Subcutaneous adipose tissue (tissue), 4 donors: ENCODE results near the gene WNT3. TPM values are rescaled to one million over a fixed set of nuclear protein-coding genes. Genes with fewer than 3 reads are reported as not detected.

Experiments used
- total RNA-seq, 4 donors: library from RNA; depleted of rRNA; stranded (reverse); fragments of >200 nt; gene quantifications; one replicate each; pipeline ENCODE4 v1.1.0, GENCODE V29; 2016
- TF ChIP-seq, protein P1 (sequence below): fragments of 450-650 bp; IDR thresholded peaks from one replicate; pipeline ENCODE4 v1.5.1; 2016; ENCODE audit warnings: low read depth, mild to moderate bottlenecking, control low read depth, antibody characterized with exemption, moderate library complexity

WNT3 gene
- total RNA-seq, 4 donors from 2014 or later, result 0.16 to 9.6 (median 0.54) TPM

DNA sequence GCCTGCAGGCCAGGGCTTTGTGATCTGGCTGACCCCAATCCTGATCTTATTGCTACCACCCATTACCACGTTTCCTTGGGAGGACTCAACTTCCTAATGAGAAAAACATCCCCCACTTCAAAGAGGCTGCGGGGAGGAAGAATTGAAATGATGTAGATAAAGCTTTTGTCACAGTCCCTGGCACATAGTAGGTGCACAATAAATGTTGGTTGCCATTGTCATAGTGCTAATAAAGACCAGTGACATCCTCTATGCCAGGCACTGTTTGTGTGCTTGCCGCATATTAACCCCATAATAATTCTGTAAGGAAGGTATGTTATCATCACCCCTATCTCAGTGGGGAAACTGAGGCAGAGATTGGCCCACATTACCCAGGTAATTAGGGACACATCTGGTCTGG lies 22.4 kb downstream of the WNT3 start:
- TF ChIP-seq, protein P1, sequence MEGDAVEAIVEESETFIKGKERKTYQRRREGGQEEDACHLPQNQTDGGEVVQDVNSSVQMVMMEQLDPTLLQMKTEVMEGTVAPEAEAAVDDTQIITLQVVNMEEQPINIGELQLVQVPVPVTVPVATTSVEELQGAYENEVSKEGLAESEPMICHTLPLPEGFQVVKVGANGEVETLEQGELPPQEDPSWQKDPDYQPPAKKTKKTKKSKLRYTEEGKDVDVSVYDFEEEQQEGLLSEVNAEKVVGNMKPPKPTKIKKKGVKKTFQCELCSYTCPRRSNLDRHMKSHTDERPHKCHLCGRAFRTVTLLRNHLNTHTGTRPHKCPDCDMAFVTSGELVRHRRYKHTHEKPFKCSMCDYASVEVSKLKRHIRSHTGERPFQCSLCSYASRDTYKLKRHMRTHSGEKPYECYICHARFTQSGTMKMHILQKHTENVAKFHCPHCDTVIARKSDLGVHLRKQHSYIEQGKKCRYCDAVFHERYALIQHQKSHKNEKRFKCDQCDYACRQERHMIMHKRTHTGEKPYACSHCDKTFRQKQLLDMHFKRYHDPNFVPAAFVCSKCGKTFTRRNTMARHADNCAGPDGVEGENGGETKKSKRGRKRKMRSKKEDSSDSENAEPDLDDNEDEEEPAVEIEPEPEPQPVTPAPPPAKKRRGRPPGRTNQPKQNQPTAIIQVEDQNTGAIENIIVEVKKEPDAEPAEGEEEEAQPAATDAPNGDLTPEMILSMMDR, result no peak

DNA sequence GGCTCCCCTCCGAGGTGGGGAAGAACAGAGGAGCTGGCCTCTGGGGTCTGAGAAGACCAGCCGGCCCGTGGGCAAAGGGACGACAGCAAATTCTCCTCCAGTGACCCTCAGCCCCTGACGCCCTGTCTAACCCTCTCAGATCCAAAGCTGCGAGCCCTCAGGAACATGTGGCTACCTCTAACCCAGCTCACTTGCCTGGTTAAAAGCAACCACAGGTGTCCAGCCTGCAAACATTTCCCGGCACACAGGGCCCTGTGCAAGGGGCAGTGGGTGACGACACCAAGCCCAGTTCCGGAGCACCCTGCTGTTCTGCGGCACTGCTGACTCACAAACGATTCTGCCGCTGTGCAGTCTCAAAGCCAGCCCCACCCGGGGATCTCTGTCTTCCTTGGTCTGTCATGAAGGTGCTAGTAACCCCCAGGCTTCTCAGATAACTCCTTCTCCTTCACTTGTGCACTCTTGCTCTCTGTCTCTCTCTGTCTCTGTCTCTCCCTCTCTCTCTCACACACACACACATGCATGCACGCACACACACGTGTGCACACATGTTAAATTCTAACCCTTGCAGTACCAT lies 23.0 kb downstream of the WNT3 start:
- TF ChIP-seq, protein P1, result no peak

DNA sequence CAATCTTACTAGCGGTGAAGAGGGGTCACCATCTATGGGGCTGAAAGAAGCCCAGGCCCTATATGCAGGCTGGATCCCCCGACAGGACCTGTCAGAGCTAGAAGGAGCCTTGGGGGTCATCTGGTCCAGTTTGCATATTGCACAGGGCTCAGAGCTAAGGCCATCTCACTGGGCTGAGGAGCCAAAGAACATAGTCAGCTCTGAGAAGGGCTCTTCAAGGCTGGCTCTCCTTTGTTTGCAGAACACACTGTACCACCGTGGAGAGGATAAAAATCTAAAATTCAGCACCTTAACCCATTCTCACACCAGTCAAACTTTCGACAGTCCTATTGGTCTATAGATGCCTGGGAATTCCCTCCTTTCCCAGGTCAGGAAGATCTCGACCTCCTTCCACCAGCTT lies 24.2 kb downstream of the WNT3 start:
- TF ChIP-seq, protein P1, result no peak

DNA sequence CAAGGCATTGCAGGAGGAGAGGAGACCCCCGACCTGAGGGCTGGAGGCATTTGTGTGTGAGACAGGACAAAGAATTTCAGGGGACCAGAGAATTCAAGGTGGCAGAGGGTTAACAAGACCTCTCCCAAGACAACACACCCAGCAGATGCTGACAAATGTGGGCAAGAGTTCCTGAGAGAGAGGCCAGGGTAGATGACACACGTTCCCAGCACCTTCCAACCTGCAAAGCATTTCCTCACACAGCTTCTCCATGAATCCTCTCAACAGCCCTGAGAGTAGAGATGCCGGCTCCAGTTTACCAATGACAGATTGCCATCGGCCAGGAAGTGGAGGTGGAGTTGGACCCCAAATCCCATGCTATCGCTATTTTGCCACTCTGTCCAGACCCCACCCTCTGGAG lies 25.0 kb downstream of the WNT3 start:
- TF ChIP-seq, protein P1, result no peak

DNA sequence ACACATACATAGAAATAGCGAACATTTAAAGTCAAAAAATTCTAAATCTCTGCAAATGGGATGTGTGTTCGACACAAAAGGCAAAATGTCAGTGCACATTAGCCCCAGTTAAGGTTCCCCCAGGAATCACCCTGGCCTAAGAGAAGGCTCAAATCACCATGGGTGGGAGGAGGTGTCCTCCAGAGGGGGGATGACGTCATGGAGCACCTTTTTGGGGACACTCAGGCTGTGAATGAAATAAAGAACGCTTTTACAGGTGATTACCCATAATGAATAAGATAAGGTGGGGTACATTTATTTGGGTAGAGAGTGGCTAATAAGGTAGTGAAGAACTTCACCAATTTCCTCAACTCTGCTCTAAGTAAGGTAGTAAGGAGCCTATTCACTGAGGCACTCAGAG lies 26.4 kb downstream of the WNT3 start:
- TF ChIP-seq, protein P1, result no peak

DNA sequence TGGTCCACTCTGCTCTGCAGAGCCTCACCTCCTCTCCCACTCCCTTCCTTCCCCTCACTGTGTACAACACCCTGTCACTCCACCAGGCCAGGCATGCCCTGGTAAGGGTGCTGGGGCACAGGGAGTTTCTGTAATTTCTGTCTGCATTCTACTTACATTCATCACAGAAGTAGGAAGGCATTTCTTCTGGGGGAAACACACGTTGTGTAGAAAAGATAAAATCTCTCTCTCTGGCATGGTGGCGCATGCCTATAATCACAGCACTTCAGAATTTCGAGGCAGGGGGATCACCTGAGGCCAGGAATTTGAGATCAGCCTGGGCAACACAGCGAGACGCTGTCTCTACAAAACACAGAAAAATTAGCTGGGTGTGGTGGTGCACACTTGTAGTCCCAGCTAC lies 27.0 kb downstream of the WNT3 start:
- TF ChIP-seq, protein P1, result no peak

DNA sequence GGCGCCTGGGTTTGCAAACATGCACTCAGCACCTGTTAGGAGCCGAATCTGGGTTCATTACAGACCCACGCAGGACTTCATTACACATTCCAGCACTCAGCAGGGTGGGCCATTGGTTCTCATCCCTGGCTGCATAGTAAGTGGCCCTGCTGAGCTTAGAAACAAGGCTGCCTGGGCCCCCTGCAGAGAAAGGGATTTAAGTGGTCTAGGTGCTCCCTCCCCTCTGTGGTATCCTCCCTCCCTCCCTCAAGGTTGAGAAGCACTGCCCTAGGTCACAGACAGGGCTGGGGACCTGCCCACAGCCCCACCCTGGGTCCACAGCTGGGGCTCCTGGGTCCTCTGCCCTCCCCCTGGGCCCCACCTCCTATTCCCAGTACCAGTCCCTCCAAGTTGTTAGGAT lies 28.3 kb downstream of the WNT3 start:
- TF ChIP-seq, protein P1, result no peak

DNA sequence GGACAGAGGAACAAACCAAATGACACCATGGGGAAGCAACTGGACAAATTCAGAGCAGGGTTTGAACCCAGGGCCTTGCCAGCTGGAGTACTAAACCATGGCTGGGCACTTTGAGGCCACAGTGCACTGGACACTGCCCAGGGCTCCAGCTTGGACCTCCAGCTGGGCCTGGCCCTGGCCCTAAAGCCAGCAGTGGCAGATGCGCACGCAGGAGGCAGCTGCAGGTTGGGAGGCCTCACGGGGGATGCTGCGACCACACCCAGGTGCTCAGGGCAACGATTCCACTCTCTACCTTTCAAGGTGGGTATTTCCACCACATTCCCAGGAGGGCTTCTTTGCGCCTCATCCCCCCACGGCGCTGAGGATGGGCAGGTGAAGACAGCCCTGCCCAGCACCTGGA lies 28.9 kb downstream of the WNT3 start:
- TF ChIP-seq, protein P1, result no peak
